CD8-positive, alpha-beta memory T cell (primary cell): Measurements from ENCODE around the gene CCR2. TPM values are rescaled to one million over a fixed set of nuclear protein-coding genes. Genes with fewer than 3 reads are reported as not detected.

Experiments
- CTCF ChIA-PET: fragments of 350-600 bp; sonication (Branson Sonifier 250); formaldehyde crosslinking; loops from one replicate; lab custom pipeline; 2021; ENCODE audit warnings: antibody characterized with exemption; lab: Charles Lee
- POLR2A ChIA-PET: fragments of 350-600 bp; sonication (Branson Sonifier 250); formaldehyde crosslinking; loops from one replicate; lab custom pipeline; 2021; ENCODE audit warnings: antibody characterized with exemption; lab: Charles Lee
- DNase-seq, 5 donors: peaks; one replicate each; pipeline versions ENCODE4 v3.0.0 to v3.0.0-alpha.2; 2020 to 2022; ENCODE audit warnings: mixed read lengths in 1 of 5
- H3K27ac ChIP-seq: one replicate; pipeline ENCODE4 v1.7.0; 2013; ENCODE audit warnings: low read depth, mild to moderate bottlenecking, low read length, moderate library complexity
- H3K27me3 ChIP-seq: 2 replicates; pipeline ENCODE4 v1.7.0; 2013; ENCODE audit warnings: low read length, mild to moderate bottlenecking; ENCODE audit not compliant: insufficient read depth, poor library complexity, severe bottlenecking
- H3K36me3 ChIP-seq: 2 replicates; pipeline ENCODE4 v1.7.0; 2013; ENCODE audit warnings: mild to moderate bottlenecking, low read length, moderate library complexity; ENCODE audit not compliant: insufficient read depth
- H3K4me1 ChIP-seq: 2 replicates; pipeline ENCODE4 v1.7.0; 2013; ENCODE audit warnings: mild to moderate bottlenecking, low read length, moderate library complexity; ENCODE audit not compliant: insufficient read depth
- H3K4me3 ChIP-seq: 2 replicates; pipeline ENCODE4 v1.7.0; 2013; ENCODE audit warnings: mild to moderate bottlenecking, low read length
- H3K9me3 ChIP-seq: 2 replicates; pipeline ENCODE4 v1.7.0; 2013; ENCODE audit warnings: mild to moderate bottlenecking, low read length
- H3K27ac Mint-ChIP-seq, 8 donors: one replicate each; pipeline ENCODE4 v1.8.0; 2020 to 2021; ENCODE audit warnings: mixed read lengths in 8 of 8, mild to moderate bottlenecking in 6 of 8, inconsistent platforms in 3 of 8, moderate library complexity in 3 of 8
- H3K27me3 Mint-ChIP-seq, 2 donors: one replicate each; pipeline ENCODE4 v1.8.0; 2020 to 2021; ENCODE audit warnings: mixed read lengths in 2 of 2, mild to moderate bottlenecking in 1 of 2, moderate library complexity in 1 of 2
- H3K36me3 Mint-ChIP-seq, 3 donors: one replicate each; pipeline ENCODE4 v1.8.0; 2020 to 2021; ENCODE audit warnings: mixed read lengths in 3 of 3, inconsistent platforms in 1 of 3, mild to moderate bottlenecking in 1 of 3
- H3K4me1 Mint-ChIP-seq, 3 donors: one replicate each; pipeline ENCODE4 v1.8.0; 2020 to 2021; ENCODE audit warnings: mixed read lengths in 3 of 3, inconsistent platforms in 1 of 3, mild to moderate bottlenecking in 1 of 3
- H3K4me3 Mint-ChIP-seq, 7 donors: one replicate each; pipeline ENCODE4 v1.8.0; 2020 to 2021; ENCODE audit warnings: mixed read lengths in 7 of 7, mild to moderate bottlenecking in 6 of 7, moderate library complexity in 4 of 7, inconsistent platforms in 2 of 7
- H3K9me3 Mint-ChIP-seq, 5 donors: one replicate each; pipeline ENCODE4 v1.8.0; 2020 to 2022; ENCODE audit warnings: mixed read lengths in 5 of 5, mild to moderate bottlenecking in 3 of 5, moderate library complexity in 2 of 5, inconsistent platforms in 1 of 5
- polyA plus RNA-seq: library from polyadenylated mRNA; unstranded; fragments of 300-500 nt; fragmentation: Illumina TruSeq; gene quantifications from one replicate; pipeline ENCODE4 v1.2.3, GENCODE V29; 2021
- total RNA-seq, 2 experiments: library from RNA; stranded (reverse); gene quantifications; one replicate each; pipeline ENCODE4 v1.2.3, GENCODE V29; 2021

Gene CCR2
- total and polyA plus RNA-seq, 3 experiments from 2014 or later, result 0.51 to 59.7 (median 0.74) TPM

DNA sequence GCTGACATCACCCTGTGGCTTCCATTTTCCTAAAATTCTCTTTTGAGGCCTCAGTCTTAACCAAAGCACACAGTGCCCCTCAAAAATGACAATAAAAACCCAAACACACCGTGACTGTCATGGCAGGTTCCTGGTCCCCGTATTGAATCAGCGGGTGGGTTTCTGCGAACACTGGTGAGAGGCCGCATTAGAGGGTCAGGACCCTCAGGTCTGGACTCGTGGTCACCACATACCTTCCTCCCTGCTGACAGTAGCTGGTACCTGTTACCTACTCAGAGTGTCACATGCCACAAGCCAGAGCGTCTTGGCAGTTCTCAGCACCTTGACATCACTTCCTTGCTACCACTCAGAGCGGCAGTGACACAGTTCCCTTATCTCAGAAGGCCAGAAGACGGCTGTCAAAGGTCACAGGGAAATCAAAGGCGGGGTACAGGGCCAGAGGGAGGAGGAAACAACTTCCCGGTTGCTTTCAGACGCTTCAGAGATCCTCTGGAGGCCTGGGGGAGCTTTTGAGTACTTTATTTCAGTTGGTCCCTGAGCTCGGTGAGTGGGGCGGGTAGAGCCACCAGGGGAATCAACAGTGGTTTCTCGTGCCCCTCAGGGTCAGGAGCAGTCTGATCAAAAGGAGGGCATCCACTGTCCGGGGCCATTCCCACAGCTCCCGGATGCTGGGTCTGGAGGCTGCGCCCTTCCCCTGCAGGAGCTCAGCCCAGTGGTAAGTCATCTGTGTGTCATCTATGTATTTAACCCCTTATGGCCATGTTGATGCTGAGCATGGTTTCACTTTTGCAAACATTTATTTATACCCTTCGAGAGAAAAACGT lies 53.1 kb downstream of the CCR2 start, which contains the start of the genes CCR5AS and CCRL2:
TSS of gene CCR5AS (minus strand) at position 279 of the 824 bp plus-strand sequence.
TSS of gene CCRL2 (plus strand) at position 472 of the 824 bp plus-strand sequence. CDS start 821 bp downstream, outside the sequence.
- ChIA-PET POLR2A (interaction anchor here (0.7 to 1.4 kb wide), 2 partner anchors 36 to 495 kb away, joined by 3 to 5 read pairs; partner anchors contain the start of gene CCR5), CTCF (interaction anchor here (0.8 to 1.1 kb wide), 5 partner anchors 37 to 225 kb away, joined by 3 to 5 read pairs (median 3); no protein-coding TSS in a partner anchor)
- H3K4me1 ChIP-seq, result peaks cover 12% of the 10 kb centered on the region
- peak within 1 kb of the TSS; percentile 57 for H3K4me3 ChIP-seq
- H3K27me3 ChIP-seq, result no peaks in the 10 kb centered on the region
- Mint-ChIP-seq H3K27me3 (no peaks in the 10 kb centered on the region), H3K4me3 (peak within 1 kb of the TSS; percentile 83 to 96 (median 87)), H3K27ac (peak within 1 kb of the TSS; percentile 86 to 98 (median 92)), H3K36me3 (peaks cover 0 to 14% (median 5%) of the 10 kb centered on the region in 3 donors), H3K4me1 (peaks cover 34 to 39% (median 36%) of the 10 kb centered on the region in 3 donors), H3K9me3 (peaks cover 0 to 2% (median 0%) of the 10 kb centered on the region in 5 donors)
- peak within 1 kb of the TSS; percentile 75 for H3K27ac ChIP-seq
- DNase-seq, result peak; percentile 19 to 71 (median 29)
- H3K9me3 ChIP-seq, result no peaks in the 10 kb centered on the region
- no peaks in the 10 kb centered on the region for H3K36me3 ChIP-seq

DNA sequence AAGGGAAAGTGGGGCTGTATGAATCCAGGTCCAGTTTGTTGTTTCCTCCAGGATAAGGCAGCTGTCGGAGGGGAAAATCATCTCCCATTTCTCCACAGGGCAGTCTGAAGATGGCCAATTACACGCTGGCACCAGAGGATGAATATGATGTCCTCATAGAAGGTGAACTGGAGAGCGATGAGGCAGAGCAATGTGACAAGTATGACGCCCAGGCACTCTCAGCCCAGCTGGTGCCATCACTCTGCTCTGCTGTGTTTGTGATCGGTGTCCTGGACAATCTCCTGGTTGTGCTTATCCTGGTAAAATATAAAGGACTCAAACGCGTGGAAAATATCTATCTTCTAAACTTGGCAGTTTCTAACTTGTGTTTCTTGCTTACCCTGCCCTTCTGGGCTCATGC lies 54.1 kb downstream of the CCR2 start:
- no peak for DNase-seq
- peak overlapping the region; percentile 57 for H3K4me3 ChIP-seq
- ChIA-PET POLR2A (interaction anchor here (1.4 kb wide), 1 partner anchor 37 kb away, joined by 5 read pairs; the partner anchor contains the start of gene CCR5), CTCF (interaction anchor here (0.9 to 1.9 kb wide), 5 partner anchors 30 to 224 kb away, joined by 3 to 5 read pairs (median 4); no protein-coding TSS in a partner anchor)
- H3K27ac ChIP-seq, result peak overlapping the region; percentile 75
- H3K9me3 ChIP-seq, result no peaks in the 10 kb centered on the region
- H3K27me3 ChIP-seq, result no peaks in the 10 kb centered on the region
- H3K27ac Mint-ChIP-seq, result peak overlapping the region in 7 of 8 donors; percentile 52 to 98 (median 92)
- no peaks in the 10 kb centered on the region for H3K27me3 Mint-ChIP-seq
- peak overlapping the region in 6 of 7 donors; percentile 84 to 96 (median 88) for H3K4me3 Mint-ChIP-seq
- H3K9me3 Mint-ChIP-seq, result peaks cover 0 to under 1% (median 0%) of the 10 kb centered on the region in 5 donors
- peaks cover 0 to 14% (median 5%) of the 10 kb centered on the region in 3 donors for H3K36me3 Mint-ChIP-seq
- H3K4me1 ChIP-seq, result peaks cover 12% of the 10 kb centered on the region
- H3K4me1 Mint-ChIP-seq, result peaks cover 34 to 39% (median 36%) of the 10 kb centered on the region in 3 donors
- H3K36me3 ChIP-seq, result no peaks in the 10 kb centered on the region

DNA sequence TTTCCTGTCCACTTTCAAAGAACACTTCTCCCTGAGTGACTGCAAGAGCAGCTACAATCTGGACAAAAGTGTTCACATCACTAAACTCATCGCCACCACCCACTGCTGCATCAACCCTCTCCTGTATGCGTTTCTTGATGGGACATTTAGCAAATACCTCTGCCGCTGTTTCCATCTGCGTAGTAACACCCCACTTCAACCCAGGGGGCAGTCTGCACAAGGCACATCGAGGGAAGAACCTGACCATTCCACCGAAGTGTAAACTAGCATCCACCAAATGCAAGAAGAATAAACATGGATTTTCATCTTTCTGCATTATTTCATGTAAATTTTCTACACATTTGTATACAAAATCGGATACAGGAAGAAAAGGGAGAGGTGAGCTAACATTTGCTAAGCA lies 54.9 kb downstream of the CCR2 start:
- Histone ChIP-seq H3K27me3 (no peaks in the 10 kb centered on the region), H3K9me3 (no peaks in the 10 kb centered on the region), H3K36me3 (no peaks in the 10 kb centered on the region), H3K4me1 (peaks cover 12% of the 10 kb centered on the region), H3K27ac (no peak overlapping the region), H3K4me3 (no peak overlapping the region)
- Mint-ChIP-seq H3K27ac (peak overlapping the region in 4 of 8 donors; percentile 4 to 60 (median 56)), H3K4me1 (peaks cover 34 to 39% (median 36%) of the 10 kb centered on the region in 3 donors), H3K36me3 (peaks cover 0 to 14% (median 5%) of the 10 kb centered on the region in 3 donors), H3K9me3 (no peaks in the 10 kb centered on the region), H3K4me3 (peak overlapping the region in 4 of 7 donors; percentile 18 to 55 (median 21)), H3K27me3 (no peaks in the 10 kb centered on the region)
- CTCF ChIA-PET, result interaction anchor here (1.0 to 1.9 kb wide), 2 partner anchors 30 to 39 kb away, joined by 4 to 5 read pairs; no protein-coding TSS in a partner anchor
- POLR2A ChIA-PET, result no interaction called here
- no peak for DNase-seq

GRCh38 chr3:46409739-46410489 lies 56.0 kb downstream of the CCR2 start:
- POLR2A ChIA-PET, result no interaction called here
- H3K4me1 Mint-ChIP-seq, result peaks cover 34 to 39% (median 36%) of the 10 kb centered on the region in 3 donors

More at GRCh38 chr3:46409739-46410489, 56.0 kb downstream of the CCR2 start:
- H3K27me3 ChIP-seq, result no peaks in the 10 kb centered on the region
- no peaks in the 10 kb centered on the region for H3K27me3 Mint-ChIP-seq
- no peak overlapping the region for H3K4me3 ChIP-seq
- CTCF ChIA-PET, result interaction anchor here (1.9 kb wide), 1 partner anchor 31 kb away, joined by 5 read pairs; no protein-coding TSS in a partner anchor
- peaks cover 12% of the 10 kb centered on the region for H3K4me1 ChIP-seq
- peak overlapping the region in 3 of 8 donors; percentile 27 to 50 (median 29) for H3K27ac Mint-ChIP-seq
- no peaks in the 10 kb centered on the region for H3K9me3 Mint-ChIP-seq
- no peaks in the 10 kb centered on the region for H3K36me3 ChIP-seq
- no peak for DNase-seq
- H3K27ac ChIP-seq, result no peak overlapping the region
- H3K36me3 Mint-ChIP-seq, result peaks cover 0 to 14% (median 5%) of the 10 kb centered on the region in 3 donors
- H3K4me3 Mint-ChIP-seq, result no peak overlapping the region
- H3K9me3 ChIP-seq, result no peaks in the 10 kb centered on the region

Other genes with a start within 250 kb of the CCR2 start
- 1 to 10 TPM; 1.5 to 1.8 TPM for gene CCR1, start 145.8 kb upstream of the CCR2 start, total RNA-seq
- gene CCR1, start 145.8 kb upstream of the CCR2 start, polyA plus RNA-seq, result 10.8 TPM
- not detected for gene CCR3, start 111.7 kb upstream of the CCR2 start, total RNA-seq
- 0.22 TPM for gene CCR3, start 111.7 kb upstream of the CCR2 start, polyA plus RNA-seq
- 1 to 10 TPM; 2.6 to 3.4 TPM for gene CCR5, start 16.8 kb downstream of the CCR2 start, total RNA-seq
- 29.2 TPM for gene CCR5, start 16.8 kb downstream of the CCR2 start, polyA plus RNA-seq
- gene CCRL2, start 53.1 kb downstream of the CCR2 start, total RNA-seq, result 1 to 10 TPM; 2.7 to 3.0 TPM
- gene CCRL2, start 53.1 kb downstream of the CCR2 start, polyA plus RNA-seq, result 2.3 TPM
- gene LTF, start 110.8 kb downstream of the CCR2 start, total RNA-seq, result not detected
- not detected for gene LTF, start 110.8 kb downstream of the CCR2 start, polyA plus RNA-seq
- not detected for gene RTP3, start 143.9 kb downstream of the CCR2 start, total RNA-seq
- gene RTP3, start 143.9 kb downstream of the CCR2 start, polyA plus RNA-seq, result not detected
- gene LRRC2, start 212.2 kb downstream of the CCR2 start, total RNA-seq, result under 1 TPM; 0.04 TPM
- gene LRRC2, start 212.2 kb downstream of the CCR2 start, polyA plus RNA-seq, result not detected